B cell (primary cell): ENCODE data around the gene WBP1L. TPM values are rescaled to one million over a fixed set of nuclear protein-coding genes. Genes with fewer than 3 reads are reported as not detected.

ENCODE experiments used
- ATAC-seq: fragments of 200-7000 bp; cut with Tn5 transposase; one replicate; pipeline ENCODE4 v1.10.0; 2021; ENCODE audit warnings: low read depth, mild to moderate bottlenecking, moderate number of reproducible peaks, moderate library complexity
- CTCF ChIA-PET: fragments of 350-600 bp; sonication (Branson Sonifier 250); formaldehyde crosslinking; loops from one replicate; lab custom pipeline; 2021; ENCODE audit warnings: antibody characterized with exemption, inconsistent platforms; lab: Charles Lee
- POLR2A ChIA-PET: fragments of 350-600 bp; sonication (Branson Sonifier 250); formaldehyde crosslinking; loops from one replicate; lab custom pipeline; 2021; ENCODE audit warnings: antibody characterized with exemption; lab: Charles Lee
- DNase-seq: peaks from one replicate; pipeline ENCODE4 v3.0.0; 2013
- H2AFZ ChIP-seq: 2 replicates; pipeline ENCODE4 v1.6.1; 2012; ENCODE audit warnings: mild to moderate bottlenecking, low read depth, low read length; ENCODE audit not compliant: insufficient read depth, poor library complexity, severe bottlenecking
- H3K27ac ChIP-seq, 2 donors: 1 replicate in 1 of 2; 2 replicates in 1 of 2; pipeline ENCODE4 v1.5.1; 2012 to 2013; ENCODE audit warnings: low read length in 2 of 2, mild to moderate bottlenecking in 2 of 2, moderate library complexity in 1 of 2
- H3K27me3 ChIP-seq, 4 experiments: fragments of 200-600 bp in 1 of 4; sonication (generic) in 1 of 4; replicated peaks in 1 of 4; 1 replicate in 2 of 4; 2 replicates in 2 of 4; pipeline versions ENCODE4 v1.6.1 to v1.7.0; 2013 to 2016; ENCODE audit warnings: low read length in 3 of 4, mild to moderate bottlenecking in 2 of 4, mixed read lengths in 1 of 4, moderate library complexity in 1 of 4; ENCODE audit not compliant: insufficient read depth in 4 of 4, control insufficient read depth in 3 of 4; ENCODE audit errors: control extremely low read depth in 1 of 4
- H3K36me3 ChIP-seq, 2 experiments: replicated peaks in 1 of 2; 1 replicate in 1 of 2; 2 replicates in 1 of 2; pipeline versions ENCODE4 v1.6.1 to v1.7.1; 2013; ENCODE audit warnings: low read length in 1 of 2; ENCODE audit not compliant: insufficient read depth in 2 of 2, control insufficient read depth in 1 of 2; ENCODE audit errors: control extremely low read depth in 1 of 2, extremely low read depth in 1 of 2
- H3K4me1 ChIP-seq, 2 donors: fragments of 200-600 bp in 1 of 2; sonication (generic) in 1 of 2; 1 replicate in 1 of 2; 2 replicates in 1 of 2; pipeline versions ENCODE4 v1.5.1 to v1.6.1; 2013 to 2017; ENCODE audit warnings: low read length in 2 of 2; ENCODE audit not compliant: control insufficient read depth in 2 of 2, insufficient read depth in 2 of 2
- H3K4me2 ChIP-seq: replicated peaks from 2 replicates; pipeline ENCODE3; 2012; ENCODE audit warnings: mild to moderate bottlenecking, low read depth, low read length; ENCODE audit not compliant: poor library complexity, severe bottlenecking
- H3K4me3 ChIP-seq, 5 experiments: fragments of 200-600 bp in 1 of 5; sonication (generic) in 1 of 5; 1 replicate in 3 of 5; 2 replicates in 2 of 5; pipeline versions ENCODE4 v1.5.1 to v1.7.0; 2011 to 2016; ENCODE audit warnings: low read length in 4 of 5, mild to moderate bottlenecking in 4 of 5, low read depth in 2 of 5, control low read depth in 1 of 5, moderate library complexity in 1 of 5; ENCODE audit not compliant: insufficient read depth in 1 of 5; ENCODE audit errors: control extremely low read depth in 1 of 5, extremely low read depth in 1 of 5
- H3K79me2 ChIP-seq: fragments of 200-600 bp; sonication (generic); one replicate; pipeline ENCODE4 v1.6.0; 2016; ENCODE audit warnings: low read length; ENCODE audit not compliant: control insufficient read depth, insufficient read depth
- H3K9ac ChIP-seq: fragments of 200-600 bp; sonication (generic); 2 replicates; pipeline ENCODE4 v1.6.1; 2017; ENCODE audit warnings: mild to moderate bottlenecking, low read length, moderate library complexity
- H3K9me3 ChIP-seq, 3 donors: one replicate each; pipeline versions ENCODE4 v1.6.1 to v1.7.1; 2013; ENCODE audit warnings: low read length in 2 of 3; ENCODE audit not compliant: control insufficient read depth in 2 of 3, insufficient read depth in 1 of 3; ENCODE audit errors: control extremely low read depth in 1 of 3
- H4K20me1 ChIP-seq: 2 replicates; pipeline ENCODE4 v1.6.0; 2012; ENCODE audit warnings: mild to moderate bottlenecking, low read length; ENCODE audit not compliant: insufficient read depth, control insufficient read depth, poor library complexity, severe bottlenecking
- H3K27ac Mint-ChIP-seq: one replicate; pipeline ENCODE4 v1.8.0; 2021; ENCODE audit warnings: mixed read lengths
- H3K27me3 Mint-ChIP-seq: one replicate; pipeline ENCODE4 v1.8.0; 2021; ENCODE audit warnings: mixed read lengths
- H3K4me1 Mint-ChIP-seq: one replicate; pipeline ENCODE4 v1.8.0; 2021; ENCODE audit warnings: mixed read lengths
- H3K4me3 Mint-ChIP-seq: one replicate; pipeline ENCODE4 v1.8.0; 2021; ENCODE audit warnings: mixed read lengths
- H3K9me3 Mint-ChIP-seq: one replicate; pipeline ENCODE4 v1.8.0; 2022; ENCODE audit warnings: mixed read lengths; ENCODE audit not compliant: insufficient read depth
- CTCF ChIP-seq: fragments of 200-600 bp; IDR thresholded peaks from one replicate; pipeline ENCODE4 v1.8.0; 2022; ENCODE audit warnings: antibody characterized with exemption, mild to moderate bottlenecking
- whole genome bisulfite sequencing: methylation state at CpG from one replicate; pipeline ENCODE4 v1.1.5; 2013; ENCODE audit warnings: missing lambda C conversion rate; ENCODE audit not compliant: insufficient coverage; 5-methylcytosine and 5-hydroxymethylcytosine counted together
- intact Hi-C: fragments of 100-400 bp; cut with micrococcal nuclease; formaldehyde crosslinking; loops from one replicate; pipeline ENCODE4 v1.10.0; 2022
- polyA plus RNA-seq: library from polyadenylated mRNA; depleted of rRNA; stranded (reverse); fragments of >200 nt; gene quantifications from 2 replicates; pipeline ENCODE4 v1.2.3, GENCODE V29; 2012
- total RNA-seq, 2 donors: library from RNA; stranded (reverse); fragments of 120-200 nt in 1 of 2; gene quantifications; 1 replicate in 1 of 2; 2 replicates in 1 of 2; pipeline versions ENCODE4 v1.2.3 to v1.2.4, GENCODE V29; 2013 to 2022

Gene WBP1L
- total and polyA plus RNA-seq, 2 donors (not counting 1 experiment from before 2014, with no cell fraction given), result 14.3 to 43.2 TPM

- Mint-ChIP-seq H3K27ac (no peak overlapping the region), H3K4me1 (peaks cover 39% of the 10 kb centered on the region)
- no peak for ATAC-seq
Observed at GRCh38 chr10:102785818-102786217, 42.1 kb downstream of the WBP1L start.

More at GRCh38 chr10:102785818-102786217, 42.1 kb downstream of the WBP1L start:
- H2AFZ ChIP-seq, result no peak overlapping the region
- no peaks in the 10 kb centered on the region for H3K27me3 ChIP-seq
- no peak overlapping the region for H3K4me3 ChIP-seq
- no peak overlapping the region for H3K9ac ChIP-seq
- intact Hi-C loops, result no loop called here
- peaks cover 88% of the 10 kb centered on the region for H4K20me1 ChIP-seq
- no peak for TF ChIP-seq CTCF
- H3K9me3 ChIP-seq, result peaks cover 0 to 5% (median 0%) of the 10 kb centered on the region in 3 donors
- 33% methylated on average over 1 of the region's 2 CpGs for WGBS
- H3K9me3 Mint-ChIP-seq, result no peaks in the 10 kb centered on the region
- H3K36me3 ChIP-seq, result peaks cover 0 to 15% of the 10 kb centered on the region in 2 experiments
- H3K4me1 ChIP-seq, result peaks cover 0 to 5% of the 10 kb centered on the region in 2 donors
- peaks cover 96% of the 10 kb centered on the region for H3K79me2 ChIP-seq
- H3K27ac ChIP-seq, result no peak overlapping the region
- H3K4me3 Mint-ChIP-seq, result no peak overlapping the region
- peak overlapping the region; percentile 7 for H3K4me2 ChIP-seq
- CTCF ChIA-PET, result no interaction called here
- POLR2A ChIA-PET, result no interaction called here
- DNase-seq, result no peak
- H3K27me3 Mint-ChIP-seq, result no peaks in the 10 kb centered on the region
